Omental fat pad (tissue), 4 donors: ENCODE results near the gene PRSS56. TPM values are rescaled to one million over a fixed set of nuclear protein-coding genes. Genes with fewer than 3 reads are reported as not detected.
"Not testable (repeated sequence)": the region's sequence is repeated elsewhere in the genome, so short reads cannot be mapped to it uniquely, and the experiment has no call there.

ENCODE experiments used
- ATAC-seq: fragments of 150-250 bp; one replicate; pipeline ENCODE4 v1.9.1; 2016; ENCODE audit warnings: mild to moderate bottlenecking, moderate library complexity; ENCODE audit not compliant: low FRiP score
- DNase-seq: peaks from one replicate; pipeline ENCODE4 v3.0.0-alpha.2; 2019; ENCODE audit warnings: low spot score
- CTCF ChIP-seq, 3 donors: fragments of 450-650 bp; IDR thresholded peaks; one replicate each; pipeline ENCODE4 v1.5.1; 2016 to 2017; ENCODE audit warnings: antibody characterized with exemption in 3 of 3, mild to moderate bottlenecking in 3 of 3, moderate library complexity in 2 of 3
- total RNA-seq, 4 donors: library from RNA; depleted of rRNA; stranded (reverse); fragments of >200 nt; gene quantifications; one replicate each; pipeline ENCODE4 v1.1.0, GENCODE V29; 2016

Gene PRSS56
- total RNA-seq, 4 donors from 2014 or later = not detected

GRCh38 chr2:232527905-232528470, 7.8 kb downstream of the PRSS56 start:
- no peak for TF ChIP-seq CTCF (IDR thresholded peaks at IDR 0.05)
- no peak for DNase-seq
- no peak for ATAC-seq

GRCh38 chr2:232528746-232529460, 8.7 kb downstream of the PRSS56 start:
- ATAC-seq (no peak), DNase-seq (no peak)
- TF ChIP-seq CTCF (IDR thresholded peaks at IDR 0.05) = no peak

DNA sequence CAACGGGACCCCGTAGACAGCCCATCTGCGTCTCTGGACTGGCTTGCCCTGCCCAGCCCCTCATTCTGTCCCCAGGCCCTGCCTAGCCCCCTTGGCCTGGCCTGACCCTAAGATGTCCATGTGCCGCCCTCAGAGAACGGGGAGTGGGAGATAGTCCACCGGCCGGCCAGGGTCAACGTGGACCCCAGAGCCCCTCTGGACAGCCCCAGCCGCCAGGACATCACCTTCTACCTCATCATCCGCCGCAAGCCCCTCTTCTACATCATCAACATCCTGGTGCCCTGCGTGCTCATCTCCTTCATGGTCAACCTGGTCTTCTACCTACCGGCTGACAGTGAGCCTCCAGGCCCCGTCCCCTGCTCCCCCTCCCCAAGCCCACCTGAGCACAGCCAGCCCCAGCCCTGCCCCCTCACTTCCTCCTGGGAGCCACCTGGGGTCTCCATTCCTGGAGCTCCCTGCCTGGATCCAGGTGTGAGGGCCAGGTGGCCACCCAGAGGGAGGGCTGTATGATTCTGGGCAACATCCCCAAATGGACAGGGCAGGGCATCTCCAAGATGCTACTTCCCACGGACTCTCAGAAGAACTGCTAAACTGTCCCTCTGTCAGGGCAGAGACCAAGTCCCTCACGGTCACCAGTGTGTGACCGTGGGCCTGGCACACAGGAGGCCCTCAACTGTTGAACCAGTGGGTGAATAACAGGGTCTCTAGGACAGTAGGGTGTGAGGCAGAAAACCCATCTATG, 9.8 kb downstream of the PRSS56 start:
- ATAC-seq (no peak), DNase-seq (no peak)
- no peak for TF ChIP-seq CTCF (IDR thresholded peaks at IDR 0.05)

GRCh38 chr2:232530626-232531260, 10.6 kb downstream of the PRSS56 start:
- DNase-seq (no peak), ATAC-seq (no peak)
- no peak for TF ChIP-seq CTCF (IDR thresholded peaks at IDR 0.05)

DNA sequence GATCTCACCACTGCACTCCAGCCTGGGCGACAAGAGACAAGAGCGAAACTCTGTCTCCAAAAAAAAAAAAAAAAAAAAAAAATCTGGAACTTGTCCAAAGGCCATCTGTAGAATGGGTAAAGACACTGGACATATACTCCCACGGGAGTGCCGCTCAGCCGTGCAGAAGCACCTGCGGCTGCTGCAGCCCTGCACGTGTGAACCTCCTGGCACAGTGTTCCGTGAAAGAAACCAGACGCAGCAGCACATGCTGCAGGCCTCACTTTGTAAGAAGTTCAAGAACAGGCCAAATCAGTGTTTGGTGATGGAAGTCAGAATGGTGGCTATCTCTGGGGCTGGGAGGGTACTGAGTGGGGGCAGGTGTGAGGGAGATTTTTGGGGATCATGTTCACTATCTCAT, 12.2 kb downstream of the PRSS56 start:
- DNase-seq (no peak), ATAC-seq (no peak)
- TF ChIP-seq CTCF (IDR thresholded peaks at IDR 0.05) = no peak

GRCh38 chr2:232532821-232533220, 12.6 kb downstream of the PRSS56 start:
- ATAC-seq, DNase-seq: not testable (repeated sequence)

DNA sequence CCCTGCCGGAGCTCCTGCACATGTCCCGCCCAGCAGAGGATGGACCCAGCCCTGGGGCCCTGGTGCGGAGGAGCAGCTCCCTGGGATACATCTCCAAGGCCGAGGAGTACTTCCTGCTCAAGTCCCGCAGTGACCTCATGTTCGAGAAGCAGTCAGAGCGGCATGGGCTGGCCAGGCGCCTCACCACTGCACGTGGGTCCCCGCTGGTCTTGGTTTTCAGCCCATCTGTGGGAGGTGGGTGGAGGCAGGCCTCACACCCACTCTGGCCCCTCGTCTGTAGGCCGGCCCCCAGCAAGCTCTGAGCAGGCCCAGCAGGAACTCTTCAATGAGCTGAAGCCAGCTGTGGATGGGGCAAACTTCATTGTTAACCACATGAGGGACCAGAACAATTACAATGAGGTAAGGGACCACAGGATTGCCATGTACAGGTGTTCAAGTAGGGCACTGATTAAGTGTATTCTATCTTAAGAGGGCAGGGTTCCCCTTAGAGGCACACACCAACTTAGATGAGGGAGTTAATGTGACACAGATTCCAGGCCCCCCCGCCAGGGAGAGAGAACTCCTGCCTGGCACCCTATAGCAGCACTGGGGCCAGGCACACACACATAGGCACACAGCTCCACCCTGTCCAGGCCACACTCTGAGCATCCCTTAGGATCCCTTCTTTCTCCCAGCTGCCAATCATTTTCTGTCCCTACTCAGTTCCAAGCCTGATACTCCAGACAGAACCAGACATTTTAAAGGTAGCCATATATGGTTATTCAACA, 13.9 kb downstream of the PRSS56 start:
- no peak for DNase-seq
- no peak for TF ChIP-seq CTCF (IDR thresholded peaks at IDR 0.05)
- ATAC-seq = no peak
